ENCODE results near the gene FAM151B.
"Not testable (repeated sequence)": the region's sequence is repeated elsewhere in the genome, so short reads cannot be mapped to it uniquely, and the experiment has no call there.

The FAM151B gene

GRCh38 chr5:80569086-80569960, 81.4 kb downstream of the FAM151B start:
- no peak for FAIRE-seq
- no peak for TF ChIP-seq CTCF (IDR thresholded peaks at IDR 0.05; ENCODE audit: insufficient read depth, missing control alignments)
- DNase-seq (ENCODE audit: insufficient read length, low spot score) = no peak

- no peak for FAIRE-seq
- no peak for TF ChIP-seq CTCF (IDR thresholded peaks at IDR 0.05; ENCODE audit: insufficient read depth, missing control alignments)
- no peak for DNase-seq (ENCODE audit: insufficient read length, low spot score)
Measured at GRCh38 chr5:80569961-80570786, 82.3 kb downstream of the FAM151B start, which contains the start of gene ANKRD34B. Gene ANKRD34B (minus strand): TSS chr5:80570280. CDS start chr5:80560019, 10,261 bp downstream.

GRCh38 chr5:80573062-80573461, 85.2 kb downstream of the FAM151B start:
- no peak for DNase-seq (ENCODE audit: insufficient read length, low spot score)
- FAIRE-seq = no peak
- TF ChIP-seq CTCF (IDR thresholded peaks at IDR 0.05; ENCODE audit: insufficient read depth, missing control alignments) = no peak

- no peak for FAIRE-seq
- no peak for DNase-seq (ENCODE audit: insufficient read length, low spot score)
- TF ChIP-seq CTCF (IDR thresholded peaks at IDR 0.05; ENCODE audit: insufficient read depth, missing control alignments) = no peak
Measured at GRCh38 chr5:80576383-80576782, 88.5 kb downstream of the FAM151B start.

- no peak for DNase-seq (ENCODE audit: insufficient read length, low spot score)
- TF ChIP-seq CTCF (IDR thresholded peaks at IDR 0.05; ENCODE audit: insufficient read depth, missing control alignments) = no peak
- FAIRE-seq = no peak
Measured at GRCh38 chr5:80577707-80578106, 89.8 kb downstream of the FAM151B start.

GRCh38 chr5:80579050-80579449, 91.2 kb downstream of the FAM151B start:
- FAIRE-seq (no peak), DNase-seq (ENCODE audit: insufficient read length, low spot score) (no peak)
- no peak for TF ChIP-seq CTCF (IDR thresholded peaks at IDR 0.05; ENCODE audit: insufficient read depth, missing control alignments)

- DNase-seq (ENCODE audit: insufficient read length, low spot score); FAIRE-seq: not testable (repeated sequence)
Measured at GRCh38 chr5:80580291-80580690, 92.4 kb downstream of the FAM151B start.

Measured in D721Med (cell line).